SK-N-SH (cell line): ENCODE data around the gene MVD.

ENCODE experiments used
- CHD2 ChIP-seq: fragments of 150-350 bp; IDR thresholded peaks from 2 replicates; pipeline ENCODE4 v1.6.1; 2018; ENCODE audit warnings: low read length; ENCODE audit not compliant: partially characterized antibody
- EP300 ChIP-seq, 2 experiments: IDR thresholded peaks; 2 replicates each; pipeline versions ENCODE4 v1.4.0 to v1.6.1; 2012; ENCODE audit warnings: borderline replicate concordance in 1 of 2, low read depth in 1 of 2, low read length in 1 of 2
- RFX5 ChIP-seq: IDR thresholded peaks from 2 replicates; pipeline ENCODE4 v1.6.1; 2012; ENCODE audit warnings: mild to moderate bottlenecking, improper control_type of control experiment, low read length
- TAF1 ChIP-seq: IDR thresholded peaks from 2 replicates; pipeline ENCODE4 v1.6.1; 2012; ENCODE audit warnings: low read depth, mild to moderate bottlenecking, low read length, moderate library complexity, borderline replicate concordance
- YY1 ChIP-seq: IDR thresholded peaks from 2 replicates; pipeline ENCODE4 v1.4.0; 2012; ENCODE audit warnings: low read depth, mild to moderate bottlenecking
- TF ChIP-seq, protein P1 (sequence below): fragments of 200-600 bp; sonication (generic); IDR thresholded peaks from 2 replicates; pipeline ENCODE4 v1.6.1; 2017; ENCODE audit warnings: antibody characterized with exemption, mild to moderate bottlenecking, moderate library complexity

DNA sequence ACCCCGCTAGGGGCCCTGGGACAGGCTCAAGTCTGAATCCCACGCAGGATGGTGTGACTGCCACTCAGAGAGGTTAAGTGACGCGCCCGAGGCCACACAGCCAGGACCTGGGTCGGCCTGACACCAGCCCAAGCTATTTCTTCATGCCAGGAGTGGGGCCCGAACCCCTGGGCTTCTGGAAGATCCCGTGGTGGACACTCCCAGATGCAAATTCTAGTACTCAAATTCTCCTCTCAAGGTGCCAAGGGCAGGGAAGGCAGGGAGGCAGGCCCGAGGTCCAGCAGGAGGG, 19.3 kb downstream of the MVD start:
- TF ChIP-seq, protein P1, sequence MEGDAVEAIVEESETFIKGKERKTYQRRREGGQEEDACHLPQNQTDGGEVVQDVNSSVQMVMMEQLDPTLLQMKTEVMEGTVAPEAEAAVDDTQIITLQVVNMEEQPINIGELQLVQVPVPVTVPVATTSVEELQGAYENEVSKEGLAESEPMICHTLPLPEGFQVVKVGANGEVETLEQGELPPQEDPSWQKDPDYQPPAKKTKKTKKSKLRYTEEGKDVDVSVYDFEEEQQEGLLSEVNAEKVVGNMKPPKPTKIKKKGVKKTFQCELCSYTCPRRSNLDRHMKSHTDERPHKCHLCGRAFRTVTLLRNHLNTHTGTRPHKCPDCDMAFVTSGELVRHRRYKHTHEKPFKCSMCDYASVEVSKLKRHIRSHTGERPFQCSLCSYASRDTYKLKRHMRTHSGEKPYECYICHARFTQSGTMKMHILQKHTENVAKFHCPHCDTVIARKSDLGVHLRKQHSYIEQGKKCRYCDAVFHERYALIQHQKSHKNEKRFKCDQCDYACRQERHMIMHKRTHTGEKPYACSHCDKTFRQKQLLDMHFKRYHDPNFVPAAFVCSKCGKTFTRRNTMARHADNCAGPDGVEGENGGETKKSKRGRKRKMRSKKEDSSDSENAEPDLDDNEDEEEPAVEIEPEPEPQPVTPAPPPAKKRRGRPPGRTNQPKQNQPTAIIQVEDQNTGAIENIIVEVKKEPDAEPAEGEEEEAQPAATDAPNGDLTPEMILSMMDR: no peak
- TF ChIP-seq RFX5: no peak
- no peak for TF ChIP-seq TAF1
- no peak for TF ChIP-seq CHD2
- TF ChIP-seq YY1: no peak
- no peak for TF ChIP-seq EP300 (IDR thresholded peaks at IDR 0.05; ENCODE audit: borderline replicate concordance in 1 of 2, low read depth in 1 of 2, low read length in 1 of 2)
